ENCODE data around the gene GTF2A1. TPM values are rescaled to one million over a fixed set of nuclear protein-coding genes. Genes with fewer than 3 reads are reported as not detected.

The GTF2A1 gene
- total and polyA plus RNA-seq, 7 donors, result 8.1 to 45.1 (median 25.5) TPM

- ATAC-seq, result no peak
- 93 to 95% (median 93%) methylated on average over 1 of the region's 1 CpG for WGBS, 3 donors
- H3K4me1 ChIP-seq, result no peaks in the 10 kb centered on the region
- H3K4me3 ChIP-seq, result no peak overlapping the region
- no peaks in the 10 kb centered on the region for H3K27me3 ChIP-seq (ENCODE audit: insufficient read depth in 3 of 3, low read length in 2 of 3)
- no peaks in the 10 kb centered on the region for H3K9me3 ChIP-seq
- DNase-seq, result no peak
- no peaks in the 10 kb centered on the region for H3K36me3 ChIP-seq (ENCODE audit: insufficient read depth in 1 of 2, low read depth in 1 of 2)
- no peak for TF ChIP-seq CTCF (IDR thresholded peaks at IDR 0.05)
- intact Hi-C loops (cut with DNase I), result no loop called here
- H3K27ac ChIP-seq, result no peak overlapping the region
These were observed 63.3 kb downstream of the GTF2A1 start for GRCh38 chr14:81157431-81157830.

- Histone ChIP-seq H3K27me3 (ENCODE audit: insufficient read depth in 3 of 3, low read length in 2 of 3) (no peaks in the 10 kb centered on the region), H3K36me3 (ENCODE audit: insufficient read depth in 1 of 2, low read depth in 1 of 2) (no peaks in the 10 kb centered on the region), H3K9me3 (no peaks in the 10 kb centered on the region), H3K27ac (no peak overlapping the region), H3K4me3 (no peak overlapping the region), H3K4me1 (no peaks in the 10 kb centered on the region)
- DNase-seq (no peak), ATAC-seq (no peak)
- 77 to 85% (median 78%) methylated on average over 1 of the region's 1 CpG for WGBS, 3 donors
- intact Hi-C loops (cut with DNase I), result no loop called here
- no peak for TF ChIP-seq CTCF (IDR thresholded peaks at IDR 0.05)
These were observed 67.6 kb downstream of the GTF2A1 start for GRCh38 chr14:81153187-81153586.

GRCh38 chr14:81148635-81149034 is 72.1 kb downstream of the GTF2A1 start:
- Histone ChIP-seq H3K36me3 (ENCODE audit: insufficient read depth in 1 of 2, low read depth in 1 of 2) (no peaks in the 10 kb centered on the region), H3K9me3 (no peaks in the 10 kb centered on the region), H3K4me3 (no peak overlapping the region), H3K4me1 (no peaks in the 10 kb centered on the region), H3K27ac (no peak overlapping the region), H3K27me3 (ENCODE audit: insufficient read depth in 3 of 3, low read length in 2 of 3) (no peaks in the 10 kb centered on the region)
- DNase-seq (no peak), ATAC-seq (no peak)
- intact Hi-C loops (cut with DNase I), result no loop called here
- no peak for TF ChIP-seq CTCF (IDR thresholded peaks at IDR 0.05)
- 58 to 66% (median 60%) methylated on average over 4 of the region's 4 CpGs for WGBS, 3 donors

- no peaks in the 10 kb centered on the region for H3K9me3 ChIP-seq
These were observed 73.4 kb downstream of the GTF2A1 start for GRCh38 chr14:81147140-81147897.

More at GRCh38 chr14:81147140-81147897, 73.4 kb downstream of the GTF2A1 start:
- ATAC-seq (no peak), DNase-seq (no peak)
- 48 to 60% (median 48%) methylated on average over 2 of the region's 2 CpGs for whole genome bisulfite sequencing, 3 donors
- intact Hi-C loops (cut with DNase I), result no loop called here
- no peak overlapping the region for H3K4me3 ChIP-seq
- no peaks in the 10 kb centered on the region for H3K36me3 ChIP-seq (ENCODE audit: insufficient read depth in 1 of 2, low read depth in 1 of 2)
- H3K27ac ChIP-seq, result no peak overlapping the region
- H3K27me3 ChIP-seq (ENCODE audit: insufficient read depth in 3 of 3, low read length in 2 of 3), result no peaks in the 10 kb centered on the region
- TF ChIP-seq CTCF (IDR thresholded peaks at IDR 0.05), result no peak
- H3K4me1 ChIP-seq, result no peaks in the 10 kb centered on the region
